ENCODE results near the gene CCDC8. TPM values are rescaled to one million over a fixed set of nuclear protein-coding genes. Genes with fewer than 3 reads are reported as not detected.

The CCDC8 gene
- total and polyA plus RNA-seq, 10 donors: 0.46 to 4.4 (median 2.5) TPM

DNA sequence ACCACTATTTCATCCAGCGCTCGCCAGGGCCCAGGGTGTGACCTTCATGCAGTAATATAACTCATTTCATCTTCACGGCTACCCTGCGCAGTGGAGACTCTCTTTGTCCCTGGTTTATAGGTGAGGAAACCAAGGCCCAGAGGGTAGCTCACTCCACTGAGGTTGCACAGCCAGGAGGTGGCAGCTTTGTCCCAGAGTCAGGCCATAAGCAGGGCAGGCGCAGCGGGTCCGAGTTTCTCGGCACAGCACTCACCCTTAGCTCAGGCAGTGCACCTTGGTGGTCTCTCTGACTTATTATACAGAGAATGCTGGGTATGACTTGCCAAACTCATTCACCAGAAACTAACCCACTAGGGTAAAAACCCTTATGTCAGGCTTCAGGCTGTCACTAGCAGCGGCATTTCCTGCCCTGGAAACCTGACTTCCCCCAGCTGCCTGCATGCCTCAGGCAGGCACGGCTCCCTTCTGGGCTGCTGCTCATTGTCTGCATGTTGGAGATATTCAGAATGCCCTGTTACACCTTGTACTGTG, 41.9 kb downstream of the CCDC8 start:
- H3K27me3 ChIP-seq (replicated peaks in 1 of 7): no peaks in the 10 kb centered on the region
- WGBS, 5 donors: 39 to 74% (median 63%) methylated on average over 10 of the region's 10 CpGs
- H3K4me1 ChIP-seq: peaks cover 4 to 77% (median 35%) of the 10 kb centered on the region in 6 donors
- H3K36me3 ChIP-seq: peaks cover 0 to 96% (median 14%) of the 10 kb centered on the region in 6 donors
- H3K27ac ChIP-seq: peak overlapping the region in 4 of 8 donors; percentile 9 to 55 (median 22)
- no peak for DNase-seq
- intact Hi-C loops (cut with DNase I; ENCODE audit: low total_unique reads): no loop called here
- H3K9me3 ChIP-seq: no peaks in the 10 kb centered on the region
- TF ChIP-seq POLR2AphosphoS5 (IDR thresholded peaks at IDR 0.05): peak in 1 of 3 donors; percentile 18
- no peak for TF ChIP-seq POLR2A (IDR thresholded peaks at IDR 0.05)
- TF ChIP-seq, protein P1, sequence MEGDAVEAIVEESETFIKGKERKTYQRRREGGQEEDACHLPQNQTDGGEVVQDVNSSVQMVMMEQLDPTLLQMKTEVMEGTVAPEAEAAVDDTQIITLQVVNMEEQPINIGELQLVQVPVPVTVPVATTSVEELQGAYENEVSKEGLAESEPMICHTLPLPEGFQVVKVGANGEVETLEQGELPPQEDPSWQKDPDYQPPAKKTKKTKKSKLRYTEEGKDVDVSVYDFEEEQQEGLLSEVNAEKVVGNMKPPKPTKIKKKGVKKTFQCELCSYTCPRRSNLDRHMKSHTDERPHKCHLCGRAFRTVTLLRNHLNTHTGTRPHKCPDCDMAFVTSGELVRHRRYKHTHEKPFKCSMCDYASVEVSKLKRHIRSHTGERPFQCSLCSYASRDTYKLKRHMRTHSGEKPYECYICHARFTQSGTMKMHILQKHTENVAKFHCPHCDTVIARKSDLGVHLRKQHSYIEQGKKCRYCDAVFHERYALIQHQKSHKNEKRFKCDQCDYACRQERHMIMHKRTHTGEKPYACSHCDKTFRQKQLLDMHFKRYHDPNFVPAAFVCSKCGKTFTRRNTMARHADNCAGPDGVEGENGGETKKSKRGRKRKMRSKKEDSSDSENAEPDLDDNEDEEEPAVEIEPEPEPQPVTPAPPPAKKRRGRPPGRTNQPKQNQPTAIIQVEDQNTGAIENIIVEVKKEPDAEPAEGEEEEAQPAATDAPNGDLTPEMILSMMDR (IDR thresholded peaks at IDR 0.05 in 8 of 11, conservative IDR thresholded peaks at IDR 0.05 in 3 of 11): no peak
- H3K4me3 ChIP-seq: no peak overlapping the region

DNA sequence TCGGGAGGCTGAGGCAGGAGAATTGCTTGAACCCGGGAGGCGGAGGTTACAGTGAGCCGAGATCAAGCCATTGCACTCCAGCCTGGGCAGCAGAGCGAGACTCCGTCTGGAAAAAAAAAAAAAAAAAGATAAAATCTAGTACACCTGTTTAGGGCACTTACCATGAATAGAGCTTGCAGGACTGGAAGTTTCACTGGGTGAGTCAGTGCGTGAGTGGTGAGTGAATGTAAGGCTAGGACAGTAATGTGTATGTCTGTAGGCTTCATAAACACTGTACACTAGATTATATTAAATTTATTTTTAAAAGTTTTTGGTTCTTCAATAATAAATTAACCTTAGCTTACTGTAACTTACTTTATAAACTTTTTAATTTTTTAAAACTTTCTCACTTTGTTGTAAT, 43.5 kb downstream of the CCDC8 start:
- no peak for DNase-seq
- Histone ChIP-seq H3K36me3 (peaks cover 0 to 96% (median 10%) of the 10 kb centered on the region in 6 donors), H3K27ac (no peak overlapping the region), H3K4me3 (no peak overlapping the region), H3K4me1 (peaks cover 4 to 93% (median 35%) of the 10 kb centered on the region in 6 donors), H3K9me3 (no peaks in the 10 kb centered on the region), H3K27me3 (replicated peaks in 1 of 7) (no peaks in the 10 kb centered on the region)
- intact Hi-C loops (cut with DNase I; ENCODE audit: low total_unique reads): no loop called here
- WGBS, 5 donors: 89 to 96% (median 94%) methylated on average over 7 of the region's 7 CpGs
- TF ChIP-seq, protein P1 (IDR thresholded peaks at IDR 0.05 in 8 of 11, conservative IDR thresholded peaks at IDR 0.05 in 3 of 11): no peak

DNA sequence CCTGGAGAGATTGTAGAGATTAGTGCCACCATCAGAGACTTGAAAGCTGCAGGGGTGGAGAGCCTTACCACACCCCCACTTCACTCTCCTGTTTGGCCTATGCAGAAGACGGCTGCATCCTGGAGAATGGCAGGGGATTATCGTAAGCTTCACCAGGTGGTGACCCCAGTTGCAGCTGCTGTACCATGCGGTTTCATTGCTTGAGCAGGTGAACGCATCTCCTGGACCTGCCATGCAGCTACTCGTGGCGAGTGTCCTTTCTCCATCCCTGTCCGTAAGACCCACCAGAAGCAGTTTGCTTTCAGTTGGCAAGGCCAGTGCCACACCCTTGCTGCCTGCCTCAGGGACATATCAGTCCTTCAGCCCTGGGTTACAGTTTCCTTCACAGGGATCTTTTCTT, 45.2 kb downstream of the CCDC8 start:
- peak; percentile 43 for DNase-seq
- TF ChIP-seq POLR2AphosphoS5 (IDR thresholded peaks at IDR 0.05): no peak
- no peak for TF ChIP-seq POLR2A (IDR thresholded peaks at IDR 0.05)
- TF ChIP-seq, protein P1 (IDR thresholded peaks at IDR 0.05 in 8 of 11, conservative IDR thresholded peaks at IDR 0.05 in 3 of 11): no peak
- peaks cover 3 to 94% (median 23%) of the 10 kb centered on the region in 6 donors for H3K36me3 ChIP-seq

DNA sequence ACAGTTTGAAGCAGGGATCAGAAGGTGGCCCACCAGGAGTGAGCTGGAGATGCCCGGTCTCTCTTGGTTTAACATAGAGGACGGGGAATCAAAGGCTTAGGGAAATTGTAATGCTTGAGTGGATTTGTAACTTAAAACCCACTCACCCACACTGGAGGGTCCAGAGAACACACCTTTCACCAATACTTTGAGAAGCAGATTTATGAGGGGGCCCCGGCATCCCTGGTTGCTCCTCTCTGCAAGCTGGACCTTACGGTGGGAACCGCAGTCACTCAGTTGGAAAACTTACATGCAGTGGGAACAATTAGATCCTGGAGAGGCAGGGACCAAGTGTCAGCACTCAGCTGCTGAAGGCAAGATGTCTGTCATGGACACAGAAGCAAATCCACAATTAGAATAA, 45.9 kb downstream of the CCDC8 start:
- Histone ChIP-seq H3K27me3 (replicated peaks in 1 of 7) (no peaks in the 10 kb centered on the region), H3K4me1 (peaks cover 4 to 89% (median 21%) of the 10 kb centered on the region in 6 donors), H3K9me3 (no peaks in the 10 kb centered on the region), H3K36me3 (peaks cover 3 to 87% (median 23%) of the 10 kb centered on the region in 6 donors), H3K4me3 (no peak overlapping the region), H3K27ac (no peak overlapping the region)
- intact Hi-C loops (cut with DNase I; ENCODE audit: low total_unique reads): no loop called here
- DNase-seq: peak; percentile 21
- TF ChIP-seq, protein P1 (IDR thresholded peaks at IDR 0.05 in 8 of 11, conservative IDR thresholded peaks at IDR 0.05 in 3 of 11): no peak
- TF ChIP-seq POLR2AphosphoS5 (IDR thresholded peaks at IDR 0.05) (no peak), POLR2A (IDR thresholded peaks at IDR 0.05) (no peak)
- 85 to 95% (median 94%) methylated on average over 5 of the region's 5 CpGs for WGBS, 5 donors

More for the DNA sequence above, 45.2 kb downstream of the CCDC8 start:
- peaks cover 4 to 91% (median 26%) of the 10 kb centered on the region in 6 donors for H3K4me1 ChIP-seq
- H3K27ac ChIP-seq: no peak overlapping the region
- no peaks in the 10 kb centered on the region for H3K9me3 ChIP-seq
- intact Hi-C loops (cut with DNase I; ENCODE audit: low total_unique reads): no loop called here
- 79 to 89% (median 82%) methylated on average over 6 to 7 of the region's 7 CpGs for WGBS, 5 donors
- H3K27me3 ChIP-seq (replicated peaks in 1 of 7): no peaks in the 10 kb centered on the region
- no peak overlapping the region for H3K4me3 ChIP-seq
